CD4-positive, CD25-positive, alpha-beta regulatory T cell (primary cell): ENCODE data around the gene OR6Q1. TPM values are rescaled to one million over a fixed set of nuclear protein-coding genes. Genes with fewer than 3 reads are reported as not detected.
"Not testable (repeated sequence)": the region's sequence is repeated elsewhere in the genome, so short reads cannot be mapped to it uniquely, and the experiment has no call there.

Experiments used
- ATAC-seq, 2 donors: fragments of 150-1000 bp; cut with Tn5 transposase; one replicate each; pipeline ENCODE4 v1.10.0; 2021; ENCODE audit warnings: low read depth in 2 of 2, moderate number of reproducible peaks in 2 of 2, moderate library complexity in 1 of 2
- DNase-seq, 3 donors: peaks; one replicate each; pipeline versions ENCODE4 v3.0.0 to v3.0.0-alpha.2; 2012 to 2022; ENCODE audit warnings: mixed read lengths in 1 of 3
- H3K27ac ChIP-seq: one replicate; pipeline ENCODE4 v1.7.0; 2013; ENCODE audit warnings: mild to moderate bottlenecking, low read length; ENCODE audit not compliant: insufficient read depth, poor library complexity, severe bottlenecking
- H3K27me3 ChIP-seq: one replicate; pipeline ENCODE4 v1.7.0; 2013; ENCODE audit warnings: low read length; ENCODE audit not compliant: control insufficient read depth, insufficient read depth
- H3K36me3 ChIP-seq: one replicate; pipeline ENCODE4 v1.7.0; 2013; ENCODE audit warnings: mild to moderate bottlenecking, low read length, moderate library complexity; ENCODE audit not compliant: control insufficient read depth, insufficient read depth
- H3K4me1 ChIP-seq: 2 replicates; pipeline ENCODE4 v1.7.0; 2013; ENCODE audit warnings: mild to moderate bottlenecking, low read length; ENCODE audit not compliant: insufficient read depth, control insufficient read depth, poor library complexity, severe bottlenecking
- H3K4me3 ChIP-seq: one replicate; pipeline ENCODE4 v1.7.0; 2013; ENCODE audit warnings: low read depth, mild to moderate bottlenecking, low read length, moderate library complexity
- H3K9me3 ChIP-seq, 2 experiments: 1 replicate in 1 of 2; 2 replicates in 1 of 2; pipeline ENCODE4 v1.7.0; 2013; ENCODE audit warnings: low read length in 2 of 2, mild to moderate bottlenecking in 1 of 2, moderate library complexity in 1 of 2; ENCODE audit not compliant: control insufficient read depth in 2 of 2
- H3K27ac Mint-ChIP-seq, 3 donors: one replicate each; pipeline ENCODE4 v1.8.0; 2020 to 2022; ENCODE audit warnings: mild to moderate bottlenecking in 3 of 3, mixed read lengths in 3 of 3, moderate library complexity in 2 of 3
- H3K27me3 Mint-ChIP-seq: one replicate; pipeline ENCODE4 v1.8.0; 2022; ENCODE audit warnings: mild to moderate bottlenecking, mixed read lengths
- H3K36me3 Mint-ChIP-seq: one replicate; pipeline ENCODE4 v1.8.0; 2020; ENCODE audit warnings: mixed read lengths
- H3K4me1 Mint-ChIP-seq, 4 donors: one replicate each; pipeline ENCODE4 v1.8.0; 2020 to 2022; ENCODE audit warnings: mixed read lengths in 4 of 4, mild to moderate bottlenecking in 1 of 4
- H3K4me3 Mint-ChIP-seq, 4 donors: one replicate each; pipeline ENCODE4 v1.8.0; 2020 to 2022; ENCODE audit warnings: mild to moderate bottlenecking in 4 of 4, mixed read lengths in 4 of 4, moderate library complexity in 3 of 4
- H3K9me3 Mint-ChIP-seq, 7 donors: one replicate each; pipeline ENCODE4 v1.8.0; 2020 to 2022; ENCODE audit warnings: mixed read lengths in 7 of 7, mild to moderate bottlenecking in 3 of 7, moderate library complexity in 2 of 7
- polyA plus RNA-seq, 4 donors: library from polyadenylated mRNA; unstranded; fragments of 300-500 nt; fragmentation: Illumina TruSeq; gene quantifications; one replicate each; pipeline ENCODE4 v1.2.3, GENCODE V29; 2021
- total RNA-seq: library from RNA; stranded (reverse); gene quantifications from one replicate; pipeline ENCODE4 v1.2.3, GENCODE V29; 2022

OR6Q1 gene, protein sequence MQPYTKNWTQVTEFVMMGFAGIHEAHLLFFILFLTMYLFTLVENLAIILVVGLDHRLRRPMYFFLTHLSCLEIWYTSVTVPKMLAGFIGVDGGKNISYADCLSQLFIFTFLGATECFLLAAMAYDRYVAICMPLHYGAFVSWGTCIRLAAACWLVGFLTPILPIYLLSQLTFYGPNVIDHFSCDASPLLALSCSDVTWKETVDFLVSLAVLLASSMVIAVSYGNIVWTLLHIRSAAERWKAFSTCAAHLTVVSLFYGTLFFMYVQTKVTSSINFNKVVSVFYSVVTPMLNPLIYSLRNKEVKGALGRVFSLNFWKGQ
- not detected for total RNA-seq
- not detected for polyA plus RNA-seq

DNA sequence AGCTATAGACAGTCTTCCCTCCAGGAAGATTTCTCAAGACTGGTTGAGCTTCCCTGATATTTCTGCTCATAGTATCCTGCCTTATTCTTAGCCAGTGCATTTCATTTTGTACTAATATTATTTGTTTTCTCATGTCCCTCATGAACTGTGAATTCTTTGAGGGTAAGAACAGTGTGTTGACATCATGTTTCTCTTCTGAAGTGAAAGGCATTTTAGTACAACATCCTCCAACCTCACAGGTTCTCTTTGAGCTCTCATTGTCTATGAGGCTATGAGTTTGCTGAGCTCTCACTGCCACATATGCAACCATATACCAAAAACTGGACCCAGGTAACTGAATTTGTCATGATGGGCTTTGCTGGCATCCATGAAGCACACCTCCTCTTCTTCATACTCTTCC is at the start of gene OR6Q1:
Gene OR6Q1, plus strand, starts transcription at position 301 of the 400 bp plus-strand sequence. Its CDS starts 0 bp downstream, at position 301.
- Mint-ChIP-seq H3K27me3 (no peaks in the 10 kb centered on the region), H3K36me3 (no peaks in the 10 kb centered on the region), H3K27ac (no peak within 1 kb of the TSS), H3K4me3 (no peak within 1 kb of the TSS), H3K9me3 (peaks cover 0 to 17% (median 5%) of the 10 kb centered on the region in 7 donors), H3K4me1 (no peaks in the 10 kb centered on the region)
- no peaks in the 10 kb centered on the region for H3K4me1 ChIP-seq
- ATAC-seq (no peak), DNase-seq (no peak)
- H3K4me3 ChIP-seq, result no peak within 1 kb of the TSS
- H3K36me3 ChIP-seq, result no peaks in the 10 kb centered on the region
- H3K27ac ChIP-seq, result no peak within 1 kb of the TSS
- no peaks in the 10 kb centered on the region for H3K9me3 ChIP-seq
- H3K27me3 ChIP-seq, result no peaks in the 10 kb centered on the region

DNA sequence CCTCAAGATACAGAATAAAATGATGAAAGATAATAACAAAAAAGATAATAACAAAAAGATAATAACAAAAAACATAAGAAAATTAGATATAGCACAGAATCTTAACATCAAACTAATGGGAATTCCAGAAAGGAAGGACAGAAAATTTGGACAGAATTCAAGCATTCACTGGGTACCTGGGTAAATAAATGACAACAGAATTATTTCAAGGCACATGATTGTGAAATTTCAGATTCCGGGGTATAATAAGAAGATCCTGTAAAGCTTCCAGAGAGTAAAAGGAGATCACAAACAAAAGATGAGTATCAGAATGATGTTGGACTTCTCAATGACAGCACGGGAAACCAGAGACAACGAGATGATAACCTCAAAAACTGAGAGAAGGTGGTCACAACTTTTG is 49.2 kb upstream of the OR6Q1 start:
- Mint-ChIP-seq H3K9me3 (peaks cover 0 to 3% (median 0%) of the 10 kb centered on the region in 7 donors), H3K27me3 (peaks cover 8% of the 10 kb centered on the region), H3K4me1 (no peaks in the 10 kb centered on the region), H3K4me3 (no peak overlapping the region), H3K27ac (no peak overlapping the region), H3K36me3 (no peaks in the 10 kb centered on the region)
- Histone ChIP-seq H3K27me3 (peaks cover 5% of the 10 kb centered on the region), H3K36me3 (no peaks in the 10 kb centered on the region), H3K9me3 (no peaks in the 10 kb centered on the region), H3K4me1 (no peaks in the 10 kb centered on the region), H3K27ac (no peak overlapping the region), H3K4me3 (no peak overlapping the region)
- no peak for ATAC-seq
- no peak for DNase-seq

DNA sequence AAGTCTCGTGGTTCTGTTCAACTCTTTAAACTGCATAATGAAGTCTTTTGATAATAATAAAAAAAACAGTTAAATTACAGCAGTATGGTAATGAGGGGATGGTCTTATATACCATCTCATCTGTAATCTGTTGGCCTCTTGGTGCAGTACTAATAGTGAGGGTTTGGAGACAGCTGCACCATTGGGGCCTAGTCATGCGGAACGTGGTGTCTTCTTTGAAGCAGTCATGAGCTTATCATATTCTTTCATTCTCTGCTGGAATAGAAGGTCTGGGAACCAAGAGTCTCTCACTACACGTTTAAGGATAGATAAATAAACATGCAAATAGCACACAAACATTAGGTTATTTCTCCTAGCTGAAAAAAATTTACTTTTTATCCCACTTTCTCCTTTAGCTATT is 48.0 kb upstream of the OR6Q1 start:
- no peak for ATAC-seq

DNA sequence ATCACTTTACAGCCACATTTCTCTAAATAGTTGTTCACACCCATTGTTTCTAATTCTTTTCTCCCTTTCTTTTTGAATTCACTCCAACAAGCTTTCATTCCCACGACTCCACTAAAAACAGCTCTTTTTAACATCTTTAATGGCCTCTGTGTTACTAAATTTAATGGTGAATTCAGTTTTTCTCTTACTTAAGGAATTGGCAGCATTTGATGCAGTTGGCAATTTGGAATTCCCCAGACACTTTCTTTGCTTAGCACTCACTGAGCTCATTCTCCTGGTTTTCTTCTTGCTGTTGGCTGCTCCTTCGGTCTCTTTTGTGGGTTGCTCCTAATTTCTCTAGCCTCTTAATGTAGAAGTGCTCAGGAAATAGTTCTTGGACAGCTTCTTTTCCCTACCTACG is 47.6 kb upstream of the OR6Q1 start:
- Mint-ChIP-seq H3K36me3 (no peaks in the 10 kb centered on the region), H3K4me3 (no peak overlapping the region), H3K27ac (no peak overlapping the region), H3K4me1 (no peaks in the 10 kb centered on the region), H3K9me3 (peaks cover 0 to 5% (median 0%) of the 10 kb centered on the region in 7 donors), H3K27me3 (peaks cover 8% of the 10 kb centered on the region)
- DNase-seq, result no peak
- ATAC-seq, result no peak
- no peaks in the 10 kb centered on the region for H3K4me1 ChIP-seq
- no peaks in the 10 kb centered on the region for H3K9me3 ChIP-seq
- no peaks in the 10 kb centered on the region for H3K36me3 ChIP-seq
- no peak overlapping the region for H3K4me3 ChIP-seq
- peaks cover 5% of the 10 kb centered on the region for H3K27me3 ChIP-seq
- H3K27ac ChIP-seq, result no peak overlapping the region

More for the DNA sequence above, 48.0 kb upstream of the OR6Q1 start:
- Histone ChIP-seq H3K27ac (no peak overlapping the region), H3K36me3 (no peaks in the 10 kb centered on the region), H3K4me1 (no peaks in the 10 kb centered on the region), H3K9me3 (no peaks in the 10 kb centered on the region), H3K4me3 (no peak overlapping the region), H3K27me3 (peaks cover 5% of the 10 kb centered on the region)
- Mint-ChIP-seq H3K27me3 (peaks cover 8% of the 10 kb centered on the region), H3K9me3 (peaks cover 0 to 3% (median 0%) of the 10 kb centered on the region in 7 donors), H3K27ac (no peak overlapping the region), H3K4me3 (no peak overlapping the region), H3K36me3 (no peaks in the 10 kb centered on the region), H3K4me1 (no peaks in the 10 kb centered on the region)
- no peak for DNase-seq

DNA sequence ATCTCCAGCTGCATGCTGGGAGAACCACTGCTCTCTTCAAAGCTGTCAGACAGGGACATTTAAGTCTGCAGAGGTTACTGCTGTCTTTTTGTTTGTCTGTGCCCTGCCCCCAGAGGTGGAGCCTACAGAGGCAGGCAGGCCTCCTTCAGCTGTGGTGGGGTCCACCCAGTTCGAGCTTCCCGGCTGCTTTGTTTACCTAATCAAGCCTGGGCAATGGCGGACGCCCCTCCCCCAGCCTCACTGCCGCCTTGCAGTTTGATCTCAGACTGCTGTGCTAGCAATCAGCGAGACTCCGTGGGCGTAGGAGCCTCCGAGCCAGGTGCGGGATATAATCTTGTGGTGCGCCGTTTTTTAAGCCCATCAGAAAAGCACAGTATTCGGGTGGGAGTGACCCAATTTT is 31.2 kb upstream of the OR6Q1 start:
- H3K4me3 ChIP-seq, ATAC-seq, H3K27me3 Mint-ChIP-seq, H3K36me3 Mint-ChIP-seq, H3K9me3 Mint-ChIP-seq, H3K27me3 ChIP-seq, DNase-seq, H3K9me3 ChIP-seq, H3K4me1 Mint-ChIP-seq, H3K27ac Mint-ChIP-seq, H3K4me3 Mint-ChIP-seq, H3K4me1 ChIP-seq, H3K36me3 ChIP-seq, H3K27ac ChIP-seq: not testable (repeated sequence)

DNA sequence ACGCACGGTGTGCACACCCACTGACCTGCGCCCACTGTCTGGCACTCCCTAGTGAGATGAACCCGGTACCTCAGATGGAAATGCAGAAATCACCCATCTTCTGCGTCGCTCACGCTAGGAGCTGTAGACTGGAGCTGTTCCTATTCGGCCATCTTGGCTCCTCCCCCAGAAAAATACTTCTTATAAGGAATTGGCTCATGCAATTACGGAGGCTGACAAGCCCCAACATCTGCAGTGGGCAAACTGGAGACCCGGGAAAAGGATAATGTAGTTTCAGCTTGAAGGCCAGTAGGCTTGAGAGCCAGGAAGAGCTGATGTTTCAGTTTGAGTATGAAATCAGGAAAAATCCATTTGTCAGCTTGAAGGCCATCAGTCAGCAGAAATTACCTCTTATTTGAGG is 30.7 kb upstream of the OR6Q1 start:
- not testable (repeated sequence) for H3K4me3 ChIP-seq, H3K9me3 Mint-ChIP-seq, H3K36me3 Mint-ChIP-seq, H3K4me3 Mint-ChIP-seq, H3K27me3 ChIP-seq, ATAC-seq, H3K27ac ChIP-seq, H3K4me1 Mint-ChIP-seq, DNase-seq, H3K27ac Mint-ChIP-seq, H3K36me3 ChIP-seq, H3K9me3 ChIP-seq, H3K4me1 ChIP-seq, H3K27me3 Mint-ChIP-seq

DNA sequence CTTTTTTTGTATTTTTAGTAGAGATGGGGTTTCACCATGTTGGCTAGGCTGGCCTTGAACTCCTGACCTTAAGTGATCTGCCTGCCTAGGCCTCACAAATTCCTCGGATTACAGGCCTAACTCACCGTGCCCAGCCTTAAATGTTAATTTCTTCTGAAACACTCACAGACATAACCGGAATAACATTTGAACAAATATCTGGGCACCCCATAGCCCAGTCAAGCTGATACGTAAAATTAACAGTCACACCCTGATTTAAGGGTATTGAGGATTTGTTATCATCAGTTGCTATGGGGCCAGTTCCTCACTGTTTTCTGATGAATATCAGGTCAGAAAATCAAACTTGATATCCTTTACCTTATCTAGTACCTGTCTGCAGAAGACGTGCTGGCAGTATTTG is 30.1 kb upstream of the OR6Q1 start:
- no peak overlapping the region for H3K27ac ChIP-seq
- ATAC-seq (no peak), DNase-seq (no peak)
- H3K9me3 Mint-ChIP-seq, result peaks cover 0 to 2% (median 0%) of the 10 kb centered on the region in 7 donors
- H3K27ac Mint-ChIP-seq, result no peak overlapping the region
- H3K4me3 Mint-ChIP-seq, result no peak overlapping the region
- no peaks in the 10 kb centered on the region for H3K4me1 ChIP-seq
- peaks cover 0 to 4% (median 0%) of the 10 kb centered on the region in 4 donors for H3K4me1 Mint-ChIP-seq
- H3K27me3 ChIP-seq, result peaks cover 4% of the 10 kb centered on the region
- no peaks in the 10 kb centered on the region for H3K9me3 ChIP-seq
- H3K27me3 Mint-ChIP-seq, result peaks cover 5% of the 10 kb centered on the region
- H3K36me3 ChIP-seq, result no peaks in the 10 kb centered on the region
- no peaks in the 10 kb centered on the region for H3K36me3 Mint-ChIP-seq
- no peak overlapping the region for H3K4me3 ChIP-seq

DNA sequence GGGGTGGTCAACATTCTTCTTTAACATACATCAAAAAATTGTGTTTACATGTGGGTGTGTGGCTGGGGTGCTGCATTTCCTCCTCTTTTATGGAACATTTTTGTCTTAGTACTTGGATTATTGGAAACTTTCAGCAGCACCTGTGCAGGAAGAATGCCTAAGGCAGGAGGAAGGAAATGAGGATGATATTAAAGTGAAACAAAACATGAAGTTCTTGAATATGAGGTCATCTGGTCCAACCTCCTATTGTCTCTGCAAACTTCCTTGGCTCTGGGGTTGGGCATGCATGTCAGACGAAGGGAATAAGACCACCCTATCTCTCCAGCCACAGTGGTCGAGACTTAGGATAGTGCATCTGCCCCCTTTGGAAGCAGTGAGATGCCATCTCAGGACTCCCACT is 27.7 kb upstream of the OR6Q1 start:
- ATAC-seq, result no peak
- Mint-ChIP-seq H3K4me1 (peaks cover 0 to 4% (median 0%) of the 10 kb centered on the region in 4 donors), H3K27me3 (peaks cover 5% of the 10 kb centered on the region), H3K4me3 (no peak overlapping the region), H3K27ac (no peak overlapping the region), H3K36me3 (no peaks in the 10 kb centered on the region), H3K9me3 (peaks cover 0 to 2% (median 0%) of the 10 kb centered on the region in 7 donors)
- no peaks in the 10 kb centered on the region for H3K36me3 ChIP-seq
- no peak for DNase-seq
- H3K9me3 ChIP-seq, result no peaks in the 10 kb centered on the region
- H3K27ac ChIP-seq, result no peak overlapping the region
- H3K4me3 ChIP-seq, result no peak overlapping the region
- peaks cover 4% of the 10 kb centered on the region for H3K27me3 ChIP-seq
- H3K4me1 ChIP-seq, result no peaks in the 10 kb centered on the region
